NOMO-1 treated with DMSO at 0.1 percent for 48 hours (cell line): ENCODE results near the gene PCDHA12.
"Not testable (repeated sequence)": the region's sequence is repeated elsewhere in the genome, so short reads cannot be mapped to it uniquely, and the experiment has no call there.

Source experiments
- DNase-seq: peaks from one replicate; lab custom pipeline; 2025; ENCODE audit not compliant: unreplicated experiment; lab: John Stamatoyannopoulos, UW

Gene PCDHA12, protein sequence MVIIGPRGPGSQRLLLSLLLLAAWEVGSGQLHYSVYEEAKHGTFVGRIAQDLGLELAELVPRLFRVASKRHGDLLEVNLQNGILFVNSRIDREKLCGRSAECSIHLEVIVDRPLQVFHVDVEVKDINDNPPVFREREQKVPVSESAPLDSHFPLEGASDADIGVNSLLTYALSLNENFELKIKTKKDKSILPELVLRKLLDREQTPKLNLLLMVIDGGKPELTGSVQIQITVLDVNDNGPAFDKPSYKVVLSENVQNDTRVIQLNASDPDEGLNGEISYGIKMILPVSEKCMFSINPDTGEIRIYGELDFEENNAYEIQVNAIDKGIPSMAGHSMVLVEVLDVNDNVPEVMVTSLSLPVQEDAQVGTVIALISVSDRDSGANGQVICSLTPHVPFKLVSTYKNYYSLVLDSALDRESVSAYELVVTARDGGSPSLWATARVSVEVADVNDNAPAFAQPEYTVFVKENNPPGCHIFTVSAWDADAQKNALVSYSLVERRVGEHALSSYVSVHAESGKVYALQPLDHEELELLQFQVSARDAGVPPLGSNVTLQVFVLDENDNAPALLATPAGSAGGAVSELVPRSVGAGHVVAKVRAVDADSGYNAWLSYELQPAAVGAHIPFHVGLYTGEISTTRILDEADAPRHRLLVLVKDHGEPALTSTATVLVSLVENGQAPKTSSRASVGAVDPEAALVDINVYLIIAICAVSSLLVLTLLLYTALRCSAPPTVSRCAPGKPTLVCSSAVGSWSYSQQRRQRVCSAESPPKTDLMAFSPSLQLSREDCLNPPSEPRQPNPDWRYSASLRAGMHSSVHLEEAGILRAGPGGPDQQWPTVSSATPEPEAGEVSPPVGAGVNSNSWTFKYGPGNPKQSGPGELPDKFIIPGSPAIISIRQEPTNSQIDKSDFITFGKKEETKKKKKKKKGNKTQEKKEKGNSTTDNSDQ

DNA sequence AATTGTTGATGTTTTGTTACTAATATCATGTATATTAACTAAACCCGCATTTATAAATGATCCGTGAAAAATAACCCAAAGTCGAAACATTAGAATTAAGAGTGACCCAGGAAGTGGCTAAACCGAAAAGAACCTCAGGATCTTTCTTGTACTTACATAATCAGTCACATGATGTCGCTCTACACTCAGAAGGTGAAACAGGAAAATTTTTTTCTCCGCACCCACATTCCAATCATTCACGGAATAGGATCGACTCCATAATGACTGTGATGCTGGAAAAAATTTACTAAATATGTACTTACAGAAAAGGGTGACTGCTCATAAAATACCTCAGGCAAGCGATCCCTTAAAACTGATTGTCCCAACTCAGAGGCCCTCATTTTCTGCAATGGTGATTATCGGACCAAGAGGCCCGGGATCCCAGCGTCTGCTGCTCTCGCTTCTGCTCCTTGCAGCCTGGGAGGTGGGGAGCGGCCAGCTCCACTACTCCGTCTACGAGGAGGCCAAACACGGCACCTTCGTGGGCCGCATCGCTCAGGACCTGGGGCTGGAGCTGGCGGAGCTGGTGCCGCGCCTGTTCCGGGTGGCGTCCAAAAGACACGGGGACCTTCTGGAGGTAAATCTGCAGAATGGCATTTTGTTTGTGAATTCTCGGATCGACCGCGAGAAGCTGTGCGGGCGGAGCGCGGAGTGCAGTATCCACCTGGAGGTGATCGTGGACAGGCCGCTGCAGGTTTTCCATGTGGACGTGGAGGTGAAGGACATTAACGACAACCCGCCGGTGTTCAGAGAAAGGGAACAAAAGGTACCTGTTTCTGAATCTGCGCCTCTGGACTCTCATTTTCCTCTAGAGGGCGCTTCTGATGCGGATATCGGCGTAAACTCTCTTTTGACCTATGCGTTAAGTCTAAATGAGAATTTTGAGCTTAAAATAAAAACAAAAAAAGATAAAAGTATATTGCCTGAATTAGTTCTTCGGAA lies at the start of gene PCDHA12:
PCDHA12 (plus strand) TSS at position 224 of the 981 bp plus-strand sequence; CDS start at position 389, 165 bp downstream.
- no peak for DNase-seq

DNA sequence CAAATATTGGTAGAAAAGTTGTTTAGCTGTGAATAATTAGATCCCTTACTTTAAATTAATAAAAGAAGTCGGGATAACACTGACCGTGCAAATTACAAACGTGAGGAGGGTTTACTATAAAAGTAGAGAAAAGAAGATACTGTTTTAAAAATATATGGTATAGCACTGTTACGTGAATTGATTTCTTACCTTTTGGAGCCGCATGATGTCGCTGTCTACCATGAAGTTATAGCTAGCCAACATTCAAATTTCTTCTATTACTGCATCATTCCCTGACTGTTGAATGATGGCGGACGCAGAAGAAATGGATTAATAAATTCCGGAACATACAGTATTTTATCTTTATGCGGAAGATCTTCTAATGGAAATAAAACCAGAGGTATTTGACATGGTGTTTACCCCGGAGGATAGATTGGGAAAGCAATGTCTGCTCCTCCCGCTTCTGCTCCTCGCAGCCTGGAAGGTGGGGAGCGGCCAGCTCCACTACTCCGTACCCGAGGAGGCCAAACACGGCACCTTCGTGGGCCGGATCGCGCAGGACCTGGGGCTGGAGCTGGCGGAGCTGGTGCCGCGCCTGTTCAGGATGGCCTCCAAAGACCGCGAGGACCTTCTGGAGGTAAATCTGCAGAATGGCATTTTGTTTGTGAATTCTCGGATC lies 47.3 kb upstream of the PCDHA12 start, which contains the start of gene PCDHA6:
PCDHA6 (plus strand) TSS at position 257 of the 658 bp plus-strand sequence; CDS start at position 389, 132 bp downstream.
- DNase-seq: no peak

DNA sequence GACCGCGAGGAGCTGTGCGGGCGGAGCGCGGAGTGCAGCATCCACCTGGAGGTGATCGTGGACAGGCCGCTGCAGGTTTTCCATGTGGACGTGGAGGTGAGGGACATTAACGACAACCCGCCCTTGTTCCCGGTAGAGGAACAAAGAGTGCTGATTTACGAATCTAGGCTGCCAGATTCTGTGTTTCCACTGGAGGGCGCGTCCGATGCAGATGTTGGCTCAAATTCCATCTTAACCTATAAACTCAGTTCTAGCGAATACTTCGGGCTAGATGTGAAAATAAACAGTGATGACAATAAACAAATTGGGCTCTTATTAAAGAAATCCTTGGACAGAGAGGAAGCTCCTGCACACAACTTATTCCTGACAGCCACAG lies 46.8 kb upstream of the PCDHA12 start:
- no peak for DNase-seq

DNA sequence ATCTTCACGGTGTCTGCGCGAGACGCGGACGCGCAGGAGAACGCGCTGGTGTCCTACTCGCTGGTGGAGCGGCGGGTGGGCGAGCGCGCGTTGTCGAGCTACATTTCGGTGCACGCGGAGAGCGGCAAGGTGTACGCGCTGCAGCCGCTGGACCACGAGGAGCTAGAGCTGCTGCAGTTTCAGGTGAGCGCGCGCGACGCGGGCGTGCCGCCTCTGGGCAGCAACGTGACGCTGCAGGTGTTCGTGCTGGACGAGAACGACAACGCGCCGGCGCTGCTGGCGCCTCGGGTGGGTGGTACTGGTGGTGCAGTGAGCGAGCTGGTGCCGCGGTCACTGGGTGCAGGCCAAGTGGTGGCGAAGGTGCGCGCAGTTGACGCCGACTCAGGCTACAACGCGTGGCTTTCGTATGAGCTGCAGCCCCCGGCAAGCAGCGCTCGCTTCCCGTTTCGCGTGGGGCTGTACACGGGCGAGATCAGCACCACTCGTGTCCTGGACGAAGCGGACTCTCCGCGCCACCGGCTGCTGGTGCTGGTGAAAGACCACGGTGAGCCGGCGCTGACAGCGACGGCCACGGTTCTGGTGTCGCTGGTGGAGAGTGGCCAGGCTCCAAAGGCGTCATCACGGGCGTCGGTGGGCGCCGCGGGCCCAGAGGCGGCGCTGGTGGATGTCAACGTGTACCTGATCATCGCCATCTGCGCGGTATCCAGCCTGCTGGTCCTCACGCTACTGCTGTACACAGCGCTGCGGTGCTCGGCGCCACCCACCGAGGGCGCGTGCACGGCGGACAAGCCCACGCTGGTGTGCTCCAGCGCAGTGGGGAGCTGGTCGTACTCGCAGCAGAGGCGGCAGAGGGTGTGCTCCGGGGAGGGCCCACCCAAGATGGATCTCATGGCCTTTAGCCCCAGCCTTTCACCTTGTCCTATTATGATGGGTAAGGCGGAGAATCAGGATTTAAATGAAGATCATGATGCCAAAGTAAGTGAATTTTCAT lies 45.3 kb upstream of the PCDHA12 start:
- not testable (repeated sequence) for DNase-seq

DNA sequence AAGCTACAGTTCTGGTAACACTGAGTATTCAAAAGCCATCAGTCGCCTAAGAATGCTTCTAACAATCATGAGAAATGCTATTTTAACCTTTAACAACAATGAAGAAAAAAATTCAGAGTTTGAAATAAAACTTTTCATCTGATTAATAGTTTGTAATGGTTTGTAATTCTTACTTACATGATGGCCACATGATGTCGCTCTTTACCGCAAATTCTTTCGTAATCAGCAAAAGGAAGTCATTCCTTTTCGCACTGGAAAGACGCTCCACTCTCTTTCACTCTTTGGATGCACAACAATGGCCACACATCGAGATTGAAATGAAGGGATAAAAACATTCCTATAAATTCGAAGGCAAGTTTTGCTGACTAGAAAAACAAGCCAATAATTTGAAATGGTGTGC lies 41.1 kb upstream of the PCDHA12 start, which contains the start of gene PCDHA7:
PCDHA7 (plus strand) TSS at position 277 of the 400 bp plus-strand sequence; CDS start at position 392, 115 bp downstream.
- no peak for DNase-seq

DNA sequence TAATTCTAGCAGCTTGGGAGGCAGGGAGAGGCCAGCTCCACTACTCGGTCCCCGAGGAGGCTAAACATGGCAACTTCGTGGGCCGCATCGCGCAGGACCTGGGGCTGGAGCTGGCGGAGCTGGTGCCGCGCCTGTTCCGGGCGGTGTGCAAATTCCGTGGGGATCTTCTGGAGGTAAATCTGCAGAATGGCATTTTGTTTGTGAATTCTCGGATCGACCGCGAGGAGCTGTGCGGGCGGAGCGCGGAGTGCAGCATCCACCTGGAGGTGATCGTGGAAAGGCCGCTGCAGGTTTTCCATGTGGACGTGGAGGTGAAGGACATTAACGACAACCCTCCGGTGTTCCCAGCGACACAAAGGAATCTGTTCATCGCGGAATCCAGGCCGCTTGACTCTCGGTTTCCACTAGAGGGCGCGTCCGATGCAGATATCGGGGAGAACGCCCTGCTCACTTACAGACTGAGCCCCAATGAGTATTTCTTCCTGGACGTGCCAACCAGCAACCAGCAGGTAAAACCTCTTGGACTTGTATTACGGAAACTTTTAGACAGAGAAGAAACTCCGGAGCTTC lies 40.6 kb upstream of the PCDHA12 start:
- DNase-seq: not testable (repeated sequence)

DNA sequence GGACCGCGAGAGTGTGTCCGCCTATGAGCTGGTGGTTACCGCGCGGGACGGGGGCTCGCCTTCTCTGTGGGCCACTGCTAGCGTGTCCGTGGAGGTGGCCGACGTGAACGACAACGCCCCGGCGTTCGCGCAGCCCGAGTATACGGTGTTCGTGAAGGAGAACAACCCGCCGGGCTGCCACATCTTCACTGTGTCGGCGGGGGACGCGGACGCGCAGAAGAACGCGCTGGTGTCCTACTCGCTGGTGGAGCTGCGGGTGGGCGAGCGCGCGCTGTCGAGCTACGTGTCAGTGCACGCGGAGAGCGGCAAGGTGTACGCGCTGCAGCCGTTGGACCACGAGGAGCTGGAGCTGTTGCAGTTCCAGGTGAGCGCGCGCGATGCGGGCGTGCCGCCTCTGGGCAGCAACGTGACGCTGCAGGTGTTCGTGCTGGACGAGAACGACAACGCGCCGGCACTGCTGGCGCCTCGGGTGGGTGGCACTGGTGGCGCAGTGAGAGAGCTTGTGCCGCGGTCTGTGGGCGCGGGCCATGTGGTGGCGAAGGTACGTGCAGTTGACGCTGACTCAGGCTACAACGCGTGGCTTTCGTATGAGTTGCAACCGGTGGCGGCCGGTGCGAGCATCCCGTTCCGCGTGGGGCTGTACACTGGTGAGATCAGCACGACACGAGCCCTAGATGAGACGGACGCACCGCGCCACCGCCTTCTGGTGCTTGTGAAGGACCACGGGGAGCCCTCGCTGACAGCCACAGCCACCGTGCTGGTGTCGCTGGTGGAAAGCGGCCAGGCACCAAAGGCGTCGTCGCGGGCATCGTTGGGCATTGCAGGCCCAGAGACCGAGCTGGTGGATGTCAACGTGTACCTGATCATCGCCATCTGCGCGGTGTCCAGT lies 39.2 kb upstream of the PCDHA12 start:
- no peak for DNase-seq

DNA sequence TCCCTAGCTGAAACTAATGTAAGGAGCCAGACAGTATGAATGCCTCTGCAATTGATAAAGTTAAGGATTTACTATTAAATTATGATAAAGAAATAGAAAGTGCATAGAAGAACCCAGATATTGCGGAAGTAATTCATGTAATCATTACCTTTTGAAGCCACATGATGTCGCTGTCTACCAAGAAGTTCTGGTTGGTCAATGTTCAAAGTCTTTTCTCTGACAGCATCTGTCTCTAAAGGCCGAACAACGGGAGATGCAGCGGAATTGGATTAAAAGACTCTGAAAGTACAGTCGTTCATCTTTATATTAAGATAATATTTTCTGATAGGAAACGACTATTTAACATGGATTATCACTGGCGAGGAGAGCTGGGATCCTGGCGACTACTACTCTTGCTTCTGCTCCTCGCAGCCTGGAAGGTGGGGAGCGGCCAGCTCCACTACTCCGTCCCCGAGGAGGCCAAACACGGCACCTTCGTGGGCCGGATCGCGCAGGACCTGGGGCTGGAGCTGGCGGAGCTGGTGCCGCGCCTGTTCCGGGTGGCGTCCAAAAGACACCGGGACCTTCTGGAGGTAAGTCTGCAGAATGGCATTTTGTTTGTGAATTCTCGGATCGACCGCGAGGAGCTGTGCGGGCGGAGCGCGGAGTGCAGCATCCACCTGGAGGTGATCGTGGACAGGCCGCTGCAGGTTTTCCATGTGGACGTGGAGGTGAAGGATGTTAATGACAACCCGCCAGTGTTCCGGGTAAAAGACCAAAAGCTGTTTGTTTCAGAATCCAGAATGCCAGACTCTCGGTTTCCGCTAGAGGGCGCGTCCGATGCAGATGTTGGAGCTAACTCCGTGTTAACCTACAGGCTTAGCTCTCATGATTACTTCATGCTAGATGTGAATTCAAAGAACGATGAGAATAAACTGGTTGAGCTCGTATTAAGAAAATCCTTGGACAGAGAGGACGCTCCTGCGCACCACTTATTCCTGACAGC lies 33.8 kb upstream of the PCDHA12 start, which contains the start of gene PCDHA8:
PCDHA8 (plus strand) TSS at position 210 of the 985 bp plus-strand sequence; CDS start at position 345, 135 bp downstream.
- no peak for DNase-seq

DNA sequence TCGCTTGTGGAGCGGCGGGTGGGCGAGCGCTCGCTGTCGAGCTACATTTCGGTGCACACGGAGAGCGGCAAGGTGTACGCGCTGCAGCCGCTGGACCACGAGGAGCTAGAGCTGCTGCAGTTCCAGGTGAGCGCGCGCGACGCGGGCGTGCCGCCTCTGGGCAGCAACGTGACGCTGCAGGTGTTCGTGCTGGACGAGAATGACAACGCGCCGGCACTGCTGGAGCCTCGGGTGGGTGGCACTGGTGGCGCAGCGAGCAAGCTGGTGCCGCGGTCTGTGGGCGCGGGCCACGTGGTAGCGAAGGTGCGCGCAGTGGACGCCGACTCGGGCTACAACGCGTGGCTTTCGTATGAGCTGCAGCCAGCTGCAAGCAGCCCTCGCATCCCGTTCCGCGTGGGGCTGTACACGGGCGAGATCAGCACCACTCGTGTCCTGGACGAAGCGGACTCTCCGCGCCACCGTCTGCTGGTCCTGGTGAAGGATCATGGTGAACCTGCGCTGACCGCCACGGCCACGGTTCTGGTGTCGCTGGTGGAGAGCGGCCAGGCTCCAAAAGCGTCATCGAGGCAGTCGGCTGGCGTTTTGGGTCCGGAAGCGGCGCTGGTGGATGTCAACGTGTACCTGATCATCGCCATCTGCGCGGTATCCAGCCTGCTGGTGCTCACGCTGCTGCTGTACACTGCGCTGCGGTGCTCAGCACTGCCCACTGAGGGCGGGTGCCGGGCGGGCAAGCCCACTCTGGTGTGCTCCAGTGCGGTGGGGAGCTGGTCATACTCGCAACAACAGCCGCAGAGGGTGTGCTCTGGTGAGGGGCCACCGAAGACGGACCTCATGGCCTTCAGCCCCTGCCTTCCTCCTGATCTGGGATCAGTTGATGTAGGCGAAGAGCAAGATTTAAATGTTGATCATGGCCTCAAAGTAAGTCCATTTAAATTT lies 32.0 kb upstream of the PCDHA12 start:
- DNase-seq: no peak

DNA sequence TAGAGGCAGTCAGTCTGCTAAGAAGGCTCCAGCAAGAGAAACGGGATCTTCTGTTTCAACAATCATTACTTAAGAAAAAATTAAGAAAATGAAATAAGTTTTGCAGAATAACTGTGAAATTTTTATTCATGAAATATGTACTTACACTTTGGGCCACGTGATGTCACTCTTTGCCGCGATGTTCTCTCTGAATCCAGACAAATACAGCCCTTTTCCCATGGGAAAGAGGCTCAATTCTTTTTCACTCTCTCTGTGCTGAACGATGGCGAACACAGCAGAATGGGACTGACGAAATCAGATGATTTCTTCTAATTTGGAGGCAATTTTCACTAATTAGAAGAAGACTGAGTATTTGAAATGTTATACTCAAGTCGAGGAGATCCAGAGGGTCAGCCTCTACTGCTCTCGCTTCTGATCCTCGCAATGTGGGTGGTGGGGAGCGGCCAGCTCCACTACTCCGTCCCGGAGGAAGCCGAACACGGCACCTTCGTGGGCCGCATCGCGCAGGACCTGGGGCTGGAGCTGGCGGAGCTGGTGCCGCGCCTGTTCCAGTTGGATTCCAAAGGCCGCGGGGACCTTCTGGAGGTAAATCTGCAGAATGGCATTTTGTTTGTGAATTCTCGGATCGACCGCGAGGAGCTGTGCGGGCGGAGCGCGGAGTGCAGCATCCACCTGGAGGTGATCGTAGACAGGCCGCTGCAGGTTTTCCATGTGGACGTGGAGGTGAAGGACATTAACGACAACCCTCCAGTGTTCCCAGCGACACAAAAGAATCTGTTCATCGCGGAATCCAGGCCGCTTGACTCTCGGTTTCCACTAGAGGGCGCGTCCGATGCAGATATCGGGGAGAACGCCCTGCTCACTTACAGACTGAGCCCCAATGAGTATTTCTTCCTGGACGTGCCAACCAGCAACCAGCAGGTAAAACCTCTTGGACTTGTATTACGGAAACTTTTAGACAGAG lies 26.7 kb upstream of the PCDHA12 start, which contains the start of gene PCDHA9:
PCDHA9 (plus strand) TSS at position 244 of the 964 bp plus-strand sequence; CDS start at position 358, 114 bp downstream.
- not testable (repeated sequence) for DNase-seq

DNA sequence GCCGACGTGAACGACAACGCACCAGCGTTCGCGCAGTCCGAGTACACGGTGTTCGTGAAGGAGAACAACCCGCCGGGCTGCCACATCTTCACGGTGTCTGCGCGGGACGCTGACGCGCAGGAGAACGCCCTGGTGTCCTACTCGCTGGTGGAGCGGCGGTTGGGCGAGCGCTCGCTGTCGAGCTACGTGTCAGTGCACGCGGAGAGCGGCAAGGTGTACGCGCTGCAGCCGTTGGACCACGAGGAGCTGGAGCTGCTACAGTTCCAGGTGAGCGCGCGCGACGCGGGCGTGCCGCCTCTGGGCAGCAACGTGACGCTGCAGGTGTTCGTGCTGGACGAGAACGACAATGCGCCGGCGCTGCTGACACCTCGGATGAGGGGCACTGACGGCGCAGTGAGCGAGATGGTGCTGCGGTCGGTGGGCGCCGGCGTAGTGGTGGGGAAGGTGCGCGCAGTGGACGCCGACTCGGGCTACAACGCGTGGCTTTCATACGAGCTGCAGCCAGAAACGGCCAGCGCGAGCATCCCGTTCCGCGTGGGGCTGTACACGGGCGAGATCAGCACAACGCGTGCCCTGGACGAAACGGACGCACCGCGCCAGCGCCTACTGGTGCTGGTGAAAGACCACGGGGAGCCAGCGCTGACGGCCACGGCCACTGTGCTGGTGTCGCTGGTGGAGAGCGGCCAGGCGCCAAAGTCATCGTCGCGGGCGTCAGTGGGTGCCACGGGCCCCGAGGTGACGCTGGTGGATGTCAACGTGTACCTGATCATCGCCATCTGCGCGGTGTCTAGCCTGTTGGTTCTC lies 25.1 kb upstream of the PCDHA12 start:
- not testable (repeated sequence) for DNase-seq

DNA sequence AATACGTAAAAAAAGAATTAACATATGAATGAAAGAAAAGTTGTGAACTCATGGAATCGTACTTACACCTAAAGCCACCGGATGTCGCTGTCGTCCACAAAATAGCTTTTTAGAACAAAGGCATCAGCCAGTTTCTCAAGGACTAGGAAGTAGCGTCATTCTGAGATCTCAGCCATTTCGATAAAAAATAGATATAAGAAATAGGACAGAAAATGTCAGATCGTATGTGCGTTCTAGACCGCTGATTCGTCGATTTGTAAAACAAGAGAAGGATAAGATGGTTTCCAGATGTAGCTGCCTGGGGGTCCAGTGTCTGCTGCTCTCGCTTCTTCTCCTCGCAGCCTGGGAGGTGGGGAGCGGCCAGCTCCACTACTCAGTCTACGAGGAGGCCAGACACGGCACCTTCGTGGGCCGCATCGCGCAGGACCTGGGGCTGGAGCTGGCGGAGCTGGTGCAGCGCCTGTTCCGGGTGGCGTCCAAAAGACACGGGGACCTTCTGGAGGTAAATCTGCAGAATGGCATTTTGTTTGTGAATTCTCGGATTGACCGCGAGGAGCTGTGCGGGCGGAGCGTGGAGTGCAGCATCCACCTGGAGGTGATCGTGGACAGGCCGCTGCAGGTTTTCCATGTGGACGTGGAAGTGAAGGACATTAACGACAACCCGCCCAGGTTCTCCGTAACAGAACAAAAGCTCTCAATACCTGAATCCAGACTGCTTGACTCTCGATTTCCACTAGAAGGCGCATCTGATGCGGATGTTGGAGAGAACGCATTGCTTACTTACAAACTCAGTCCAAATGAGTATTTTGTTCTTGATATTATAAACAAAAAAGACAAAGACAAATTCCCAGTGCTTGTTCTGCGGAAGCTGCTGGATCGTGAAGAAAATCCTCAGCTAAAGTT lies 19.1 kb upstream of the PCDHA12 start, which contains the start of gene PCDHA10:
PCDHA10 (plus strand) TSS at position 126 of the 903 bp plus-strand sequence; CDS start at position 278, 152 bp downstream.
- no peak for DNase-seq
